ENCODE results near the gene PDE3B.
"Not testable (repeated sequence)": the region's sequence is repeated elsewhere in the genome, so short reads cannot be mapped to it uniquely, and the experiment has no call there.

Gene PDE3B

GRCh38 chr11:14643697-14644225, at the start of gene PDE3B:
Gene PDE3B (plus strand): TSS chr11:14643804. CDS start chr11:14644076, 272 bp downstream.
- DNase-seq (ENCODE audit: low read depth): peak; percentile 35

DNA sequence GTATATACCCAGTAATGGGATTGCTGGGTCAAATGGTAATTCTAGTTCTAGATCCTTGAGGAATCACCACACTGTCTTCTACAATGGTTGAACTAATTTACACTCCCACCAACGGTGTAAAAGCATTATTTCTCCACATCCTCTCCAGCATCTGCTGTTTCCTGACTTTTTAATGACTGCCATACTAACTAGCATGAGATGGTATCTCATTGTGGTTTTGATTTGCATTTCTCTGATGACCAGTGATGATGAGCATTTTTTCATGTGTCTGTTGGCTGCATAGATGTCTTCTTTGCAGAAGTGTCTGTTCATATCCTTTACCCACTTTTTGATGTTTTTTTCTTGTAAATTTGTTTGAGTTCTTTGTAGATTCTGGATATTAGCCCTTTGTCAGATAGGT, 48.3 kb upstream of the PDE3B start:
- not testable (repeated sequence) for DNase-seq (ENCODE audit: low read depth)

DNA sequence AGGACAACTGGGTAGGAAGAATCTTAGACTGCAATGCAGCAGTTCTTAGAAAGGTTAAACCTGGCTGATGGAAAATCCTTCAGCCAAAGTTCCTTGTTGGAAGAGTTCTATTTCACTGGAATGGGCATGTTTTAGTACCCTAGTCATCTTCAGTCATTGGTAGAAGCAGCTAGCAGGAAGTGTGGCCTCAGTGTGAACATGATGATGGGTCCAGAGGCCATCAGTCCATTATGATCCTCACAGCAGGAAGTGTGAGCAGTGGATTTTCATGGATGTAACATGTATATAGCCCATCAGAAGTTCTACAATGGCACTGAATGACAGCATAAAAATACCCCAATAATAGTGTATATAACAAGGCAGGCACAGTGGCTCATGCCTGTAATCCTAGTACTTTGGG, 35.9 kb upstream of the PDE3B start:
- DNase-seq (ENCODE audit: low read depth): no peak

GRCh38 chr11:14609902-14610301, 33.7 kb upstream of the PDE3B start:
- no peak for DNase-seq (ENCODE audit: low read depth)

- DNase-seq (ENCODE audit: low read depth): no peak
Measured at GRCh38 chr11:14611939-14612338, 31.7 kb upstream of the PDE3B start.

GRCh38 chr11:14612694-14613093, 30.9 kb upstream of the PDE3B start:
- DNase-seq (ENCODE audit: low read depth): no peak

GRCh38 chr11:14614091-14614622, 29.4 kb upstream of the PDE3B start:
- DNase-seq (ENCODE audit: low read depth): no peak

- DNase-seq (ENCODE audit: low read depth): no peak
Measured at GRCh38 chr11:14617241-14618027, 26.2 kb upstream of the PDE3B start.

GRCh38 chr11:14618060-14618459, 25.5 kb upstream of the PDE3B start:
- no peak for DNase-seq (ENCODE audit: low read depth)

DNA sequence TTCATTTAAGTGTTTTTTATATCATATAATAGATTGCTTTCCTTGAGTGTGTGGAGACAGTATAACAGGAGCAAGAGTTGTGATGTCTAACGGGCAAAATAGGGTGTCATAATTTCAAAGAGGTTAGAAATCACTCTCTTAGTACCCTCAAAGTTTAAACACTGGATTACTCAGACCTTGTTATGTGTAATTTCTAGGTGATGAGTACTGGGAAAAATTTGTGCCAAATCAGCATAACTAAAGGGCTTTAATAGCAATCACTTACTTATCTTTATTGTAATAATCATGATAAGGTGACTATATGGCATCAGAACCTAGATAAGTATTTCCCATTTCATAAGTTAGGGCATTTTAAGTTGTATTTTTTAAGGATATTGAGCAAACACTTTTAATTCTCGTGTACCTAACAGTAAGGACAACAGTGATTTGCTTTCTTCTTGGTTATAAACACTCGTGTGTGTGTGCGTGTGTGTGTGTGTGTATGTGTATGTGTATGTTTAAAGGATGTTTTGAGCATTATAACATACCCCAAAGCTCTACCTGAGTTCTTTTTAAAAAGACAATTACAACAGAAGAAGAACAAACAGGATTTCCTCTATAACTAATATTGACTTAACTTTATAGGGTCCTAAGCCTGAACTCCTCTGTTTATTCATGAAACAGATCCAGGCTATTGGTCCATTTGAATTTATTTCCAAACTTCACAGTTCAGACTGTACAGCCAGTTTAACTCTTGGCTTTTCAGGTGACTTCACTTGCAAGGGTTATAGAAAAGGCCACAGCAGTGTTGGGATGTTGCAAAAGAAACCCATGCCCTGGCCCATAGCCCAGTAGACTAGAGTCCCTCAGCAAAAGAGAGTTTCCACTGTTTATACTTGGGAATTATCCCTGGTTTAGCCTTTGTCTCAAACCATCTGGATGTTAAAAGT, 23.7 kb upstream of the PDE3B start:
- no peak for DNase-seq (ENCODE audit: low read depth)

DNA sequence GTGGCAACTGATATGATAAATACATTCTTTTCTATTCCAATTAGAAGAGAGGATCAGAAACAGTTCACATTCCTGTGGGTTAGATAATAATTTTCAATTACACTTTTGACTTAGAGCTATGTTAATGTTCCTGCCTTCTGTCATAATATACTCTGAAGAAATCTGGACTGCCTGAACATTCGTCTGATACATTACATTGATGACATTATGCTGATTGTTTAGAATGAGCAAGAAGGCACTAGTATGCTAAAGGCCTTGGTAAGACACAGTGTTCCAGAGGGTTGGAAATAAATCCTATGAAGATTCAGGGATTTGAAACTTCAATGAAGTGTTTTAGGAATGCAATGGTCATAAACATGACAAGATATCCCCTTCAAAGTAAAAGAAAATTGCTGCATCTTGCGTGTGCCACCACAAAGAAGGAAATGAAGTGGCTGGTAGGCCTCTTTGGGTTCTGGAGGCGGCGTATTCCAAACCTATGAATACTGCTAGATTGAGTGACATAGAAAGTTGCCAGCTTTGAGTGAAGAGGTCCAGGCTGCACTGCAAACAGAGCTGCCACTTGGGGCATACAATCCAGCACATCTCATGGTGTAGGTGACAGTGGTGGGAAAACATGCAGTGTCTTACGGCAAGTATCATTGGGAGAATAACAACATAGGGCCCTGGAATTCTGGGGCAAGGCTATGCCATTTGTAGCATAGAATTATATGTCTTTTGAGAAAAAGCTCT, 21.2 kb upstream of the PDE3B start:
- DNase-seq (ENCODE audit: low read depth): no peak

GRCh38 chr11:14623036-14623435, 20.6 kb upstream of the PDE3B start:
- no peak for DNase-seq (ENCODE audit: low read depth)

GRCh38 chr11:14625586-14626205, 17.9 kb upstream of the PDE3B start:
- DNase-seq (ENCODE audit: low read depth): no peak

- DNase-seq (ENCODE audit: low read depth): no peak
Measured at GRCh38 chr11:14626650-14627049, 17.0 kb upstream of the PDE3B start.

DNA sequence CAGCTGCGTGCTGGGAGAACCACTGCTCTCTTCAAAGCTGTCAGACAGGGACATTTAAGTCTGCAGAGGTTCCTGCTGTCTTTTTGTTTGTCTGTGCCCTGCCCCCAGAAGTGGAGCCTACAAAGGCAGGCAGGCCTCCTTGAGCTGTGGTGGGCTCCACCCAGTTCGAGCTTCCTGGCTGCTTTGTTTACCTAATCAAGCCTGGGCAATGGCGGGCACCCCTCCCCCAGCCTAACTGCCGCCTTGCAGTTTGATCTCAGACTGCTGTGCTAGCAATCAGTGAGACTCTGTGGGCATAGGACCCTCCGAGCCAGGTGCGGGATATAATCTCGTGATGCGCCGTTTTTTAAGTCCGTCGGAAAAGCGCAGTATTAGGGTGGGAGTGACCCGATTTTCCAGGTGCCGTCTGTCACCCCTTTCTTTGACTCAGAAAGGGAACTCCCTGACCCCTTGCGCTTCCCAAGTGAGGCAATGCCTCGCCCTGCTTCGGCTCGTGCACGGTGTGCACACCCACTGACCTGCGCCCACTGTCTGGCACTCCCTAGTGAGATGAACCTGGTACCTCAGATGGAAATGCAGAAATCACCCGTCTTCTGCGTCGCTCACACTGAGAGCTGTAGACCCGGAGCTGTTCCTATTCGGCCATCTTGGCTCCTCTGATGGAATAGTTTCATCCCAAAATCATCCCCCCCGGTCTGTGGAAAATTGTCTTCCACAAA, 9.9 kb upstream of the PDE3B start:
- DNase-seq (ENCODE audit: low read depth): not testable (repeated sequence)

DNA sequence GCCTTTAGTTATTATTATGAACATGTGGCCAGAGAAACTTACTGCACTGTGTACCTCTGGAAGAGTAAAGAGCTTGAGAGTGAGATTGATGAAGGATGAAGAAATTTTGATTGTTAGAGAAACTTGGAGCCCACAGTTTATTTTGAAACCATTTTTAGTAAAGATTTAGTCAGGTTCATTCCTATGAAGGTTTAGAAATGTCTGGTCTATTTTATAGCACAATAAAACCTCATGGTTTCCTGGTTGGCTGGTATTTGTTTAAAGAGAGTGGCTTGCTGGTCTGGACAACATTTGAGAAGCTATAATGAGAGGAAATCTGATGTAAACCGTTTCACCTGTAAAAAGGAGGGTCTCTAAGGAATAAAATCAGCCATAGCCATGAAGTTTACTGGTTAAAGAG, 8.8 kb upstream of the PDE3B start:
- DNase-seq (ENCODE audit: low read depth): no peak

- no peak for DNase-seq (ENCODE audit: low read depth)
Measured at GRCh38 chr11:14635546-14635945, 8.1 kb upstream of the PDE3B start.

DNA sequence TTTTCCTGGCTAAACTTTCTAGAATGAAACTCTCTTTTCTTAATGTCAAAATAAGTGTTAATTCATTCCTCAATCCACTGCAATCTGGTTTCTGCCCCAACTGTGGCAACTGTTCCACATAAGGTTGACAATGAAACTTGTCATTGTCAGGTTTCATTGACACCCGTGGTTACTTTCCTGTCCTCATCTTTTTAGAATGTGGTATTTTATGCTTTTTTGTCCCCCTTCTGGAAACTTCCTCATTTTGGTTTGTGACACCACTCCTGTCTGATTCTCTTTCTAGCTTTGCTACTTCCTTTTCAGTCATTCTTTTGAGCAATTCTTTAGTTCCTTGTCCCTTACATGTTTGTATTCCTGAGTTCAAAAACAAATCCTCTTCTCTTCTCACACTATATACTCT, 7.5 kb upstream of the PDE3B start:
- DNase-seq (ENCODE audit: low read depth): no peak

DNA sequence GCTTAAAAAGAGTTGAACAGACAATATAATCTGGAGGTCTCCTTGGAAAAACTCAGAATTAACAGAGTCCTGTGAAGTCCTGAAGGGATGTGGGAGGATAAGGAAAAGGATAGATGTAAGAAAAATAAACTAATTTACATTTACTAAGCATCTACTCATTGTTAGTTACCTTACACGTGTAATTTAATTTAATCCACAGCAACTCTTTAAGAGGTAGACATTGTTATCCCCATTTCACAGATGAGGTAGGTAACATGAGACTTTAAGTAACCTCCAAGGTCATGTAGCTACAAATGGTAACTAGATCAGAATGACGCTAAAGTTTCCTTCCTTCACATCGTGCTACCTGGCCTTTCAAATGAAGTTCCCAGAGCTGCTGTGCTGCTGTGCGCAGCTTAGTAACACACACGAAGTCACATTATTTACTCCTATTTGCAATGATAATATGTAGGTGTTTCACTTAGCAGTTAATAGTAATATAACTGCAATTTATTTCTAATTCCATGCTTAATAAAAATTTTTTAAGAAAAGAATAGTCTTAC, 5.7 kb upstream of the PDE3B start:
- no peak for DNase-seq (ENCODE audit: low read depth)

- no peak for DNase-seq (ENCODE audit: low read depth)
Measured at GRCh38 chr11:14638561-14638960, 5.0 kb upstream of the PDE3B start.

Data from EH (cell line).